HG02588 (cell line): ENCODE data around the gene SLC2A11.
"Not testable (repeated sequence)": the region's sequence is repeated elsewhere in the genome, so short reads cannot be mapped to it uniquely, and the experiment has no call there.

Experiments
- ATAC-seq: cut with Tn5 transposase; IDR thresholded peaks from one replicate; pipeline ENCODE4 v1.9.1; 2021; ENCODE audit warnings: mild to moderate bottlenecking, moderate library complexity; ENCODE audit not compliant: unreplicated experiment

The SLC2A11 gene

GRCh38 chr22:23888615-23889401, 31.1 kb downstream of the SLC2A11 start:
- no peak for ATAC-seq

GRCh38 chr22:23889620-23890019, 31.9 kb downstream of the SLC2A11 start:
- ATAC-seq, result no peak

GRCh38 chr22:23891726-23892125, 34.1 kb downstream of the SLC2A11 start:
- ATAC-seq, result no peak

GRCh38 chr22:23892130-23892529, 34.5 kb downstream of the SLC2A11 start:
- ATAC-seq, result no peak

- ATAC-seq, result no peak
Observed at GRCh38 chr22:23892706-23893105, 35.0 kb downstream of the SLC2A11 start.

GRCh38 chr22:23893121-23893944, 35.7 kb downstream of the SLC2A11 start:
- ATAC-seq, result no peak

GRCh38 chr22:23893945-23894709, 36.5 kb downstream of the SLC2A11 start, which contains the start of gene MIF:
TSS of gene MIF (plus strand) at chr22:23894383. CDS start at chr22:23894475, 92 bp downstream.
- ATAC-seq, result peak; percentile 82

GRCh38 chr22:23894710-23895598, 37.3 kb downstream of the SLC2A11 start:
- peak; percentile 17 for ATAC-seq

GRCh38 chr22:23895599-23896144, 38.0 kb downstream of the SLC2A11 start:
- ATAC-seq, result no peak

GRCh38 chr22:23896166-23896522, 38.5 kb downstream of the SLC2A11 start:
- ATAC-seq, result no peak

GRCh38 chr22:23896523-23897186, 39.0 kb downstream of the SLC2A11 start:
- no peak for ATAC-seq

GRCh38 chr22:23897320-23897719, 39.6 kb downstream of the SLC2A11 start:
- no peak for ATAC-seq

- ATAC-seq, result no peak
Observed at GRCh38 chr22:23898006-23898974, 40.6 kb downstream of the SLC2A11 start.

- no peak for ATAC-seq
Observed at GRCh38 chr22:23899042-23899745, 41.5 kb downstream of the SLC2A11 start.

GRCh38 chr22:23900227-23900626, 42.6 kb downstream of the SLC2A11 start:
- ATAC-seq, result not testable (repeated sequence)

GRCh38 chr22:23901600-23901999, 43.9 kb downstream of the SLC2A11 start:
- no peak for ATAC-seq

GRCh38 chr22:23903328-23903971, 45.8 kb downstream of the SLC2A11 start:
- ATAC-seq, result no peak
